Kidney epithelial cell (primary cell): ENCODE measurements around the gene PIK3IP1. TPM values are rescaled to one million over a fixed set of nuclear protein-coding genes. Genes with fewer than 3 reads are reported as not detected.

Experiments
- DNase-seq: peaks from one replicate; pipeline ENCODE4 v3.0.0-alpha.2; 2010; ENCODE audit warnings: low read depth
- H3K27me3 ChIP-seq: 2 replicates; pipeline ENCODE4 v1.6.0; 2011; ENCODE audit warnings: low read length; ENCODE audit not compliant: control insufficient read depth, insufficient read depth
- H3K36me3 ChIP-seq: 2 replicates; pipeline ENCODE4 v1.5.1; 2011; ENCODE audit warnings: low read length; ENCODE audit not compliant: control insufficient read depth, insufficient read depth
- H3K4me3 ChIP-seq: 2 replicates; pipeline ENCODE4 v1.5.1; 2011; ENCODE audit warnings: low read depth, mild to moderate bottlenecking, control low read depth, low read length
- CTCF ChIP-seq: IDR thresholded peaks from 2 replicates; pipeline ENCODE4 v1.5.1; 2011; ENCODE audit warnings: mild to moderate bottlenecking, moderate library complexity, low read length, control low read depth, inconsistent platforms; ENCODE audit not compliant: insufficient read depth, poor library complexity, severe bottlenecking
- total RNA-seq: library from RNA; depleted of rRNA; stranded (reverse); fragments of >200 nt; gene quantifications from 2 replicates; pipeline ENCODE4 v1.2.3, GENCODE V29; 2015

Gene PIK3IP1
- total RNA-seq, 1 donor from 2014 or later = 14.0 TPM

- Histone ChIP-seq H3K36me3 (no peaks in the 10 kb centered on the region), H3K4me3 (no peak overlapping the region), H3K27me3 (no peaks in the 10 kb centered on the region)
- no peak for DNase-seq
- TF ChIP-seq CTCF = no peak
Measured at GRCh38 chr22:31302006-31302405, 9.7 kb upstream of the PIK3IP1 start.

- Histone ChIP-seq H3K36me3 (no peaks in the 10 kb centered on the region), H3K4me3 (no peak overlapping the region), H3K27me3 (no peaks in the 10 kb centered on the region)
- no peak for TF ChIP-seq CTCF
- no peak for DNase-seq
Measured at GRCh38 chr22:31300896-31301295, 8.6 kb upstream of the PIK3IP1 start.

GRCh38 chr22:31295831-31296657, 3.8 kb upstream of the PIK3IP1 start:
- TF ChIP-seq CTCF = no peak
- Histone ChIP-seq H3K4me3 (no peak overlapping the region), H3K27me3 (no peaks in the 10 kb centered on the region), H3K36me3 (no peaks in the 10 kb centered on the region)
- no peak for DNase-seq

GRCh38 chr22:31295360-31295759, 3.1 kb upstream of the PIK3IP1 start:
- Histone ChIP-seq H3K4me3 (no peak overlapping the region), H3K27me3 (no peaks in the 10 kb centered on the region), H3K36me3 (no peaks in the 10 kb centered on the region)
- TF ChIP-seq CTCF = no peak
- no peak for DNase-seq

- TF ChIP-seq CTCF = no peak
- Histone ChIP-seq H3K4me3 (peak overlapping the region; percentile 63), H3K36me3 (peaks cover 6% of the 10 kb centered on the region), H3K27me3 (no peaks in the 10 kb centered on the region)
- no peak for DNase-seq
Measured at GRCh38 chr22:31291481-31292235, 630 bp downstream of the PIK3IP1 start.
